ENCODE data around the gene TMEM196. TPM values are rescaled to one million over a fixed set of nuclear protein-coding genes. Genes with fewer than 3 reads are reported as not detected.

The TMEM196 gene
- total RNA-seq, 1 experiment from 2014 or later, result not detected

DNA sequence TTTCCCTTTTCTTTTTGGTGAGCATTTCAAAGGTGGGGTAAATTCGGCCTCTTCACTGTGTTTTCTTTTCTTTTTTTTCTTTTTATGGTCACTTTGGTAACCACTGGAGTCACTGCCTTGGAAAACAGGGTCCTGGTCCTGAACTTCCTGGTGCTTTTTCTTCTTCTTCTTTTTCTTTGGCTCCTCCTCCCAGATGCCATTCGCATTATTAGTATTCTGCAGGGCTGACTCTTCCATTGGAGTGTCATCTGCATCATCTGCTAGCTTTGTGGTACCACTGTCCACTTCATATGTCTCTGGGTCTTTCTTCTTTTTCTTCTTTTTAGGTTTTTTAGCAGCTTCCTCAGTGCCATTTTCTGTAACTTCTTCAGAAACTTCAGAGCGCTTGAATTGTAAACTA lies 75.1 kb downstream of the TMEM196 start:
- no peak for DNase-seq (ENCODE audit: low read depth, low spot score)
- BruUV-seq (replicated peaks), result no TSS peak
- CTCF ChIA-PET, result interaction anchor here (1.2 kb wide), 1 partner anchor 10 kb away, joined by 3 read pairs; the partner anchor contains the start of gene POLR1F
- Histone ChIP-seq H2AFZ (ENCODE audit: low read depth, low read length, poor library complexity, severe bottlenecking) (no peak overlapping the region), H4K20me1 (ENCODE audit: insufficient read depth) (0 out of 2 replicates have a peak, but pooled peaks cover 4% of the 10 kb centered on the region), H3K4me2 (ENCODE audit: low read length) (no peak overlapping the region), H3K27me3 (ENCODE audit: insufficient read depth, low read length) (no peaks in the 10 kb centered on the region), H3K9me3 (ENCODE audit: control insufficient read depth in 1 of 2, insufficient read depth in 1 of 2, low read depth in 1 of 2, low read length in 2 of 2) (no peaks in the 10 kb centered on the region), H3K27ac (ENCODE audit: low read depth, low read length) (no peak overlapping the region), H3K4me3 (replicated peaks in 1 of 2; ENCODE audit: low read depth in 1 of 2, low read length in 2 of 2) (no peak overlapping the region), H3K36me3 (ENCODE audit: control insufficient read depth in 1 of 2, insufficient read depth in 2 of 2, low read length in 2 of 2) (peaks cover 5 to 21% of the 10 kb centered on the region in 2 experiments; a peak in 3 of 4 replicates), H3K9ac (ENCODE audit: low read length) (no peak overlapping the region), H3K79me2 (ENCODE audit: insufficient read depth, low read length) (peaks cover 28% of the 10 kb centered on the region; the same call in 1 of the 2 replicates), H3K9me2 (ENCODE audit: insufficient read depth) (no peaks in the 10 kb centered on the region), H3K4me1 (ENCODE audit: control insufficient read depth in 1 of 2, insufficient read depth in 2 of 2, low read length in 2 of 2) (no peaks in the 10 kb centered on the region)
- RAD21 ChIA-PET (ENCODE audit: low non-redundant PET in 1 of 2, low total read pairs in 2 of 2, uncharacterized antibody in 2 of 2, unreplicated experiment in 2 of 2), result no interaction called here
- intact Hi-C loops (cut with micrococcal nuclease), result no loop called here
- POLR2A ChIA-PET, result no interaction called here
- ATAC-seq, result no peak
- TF ChIP-seq, protein P1, sequence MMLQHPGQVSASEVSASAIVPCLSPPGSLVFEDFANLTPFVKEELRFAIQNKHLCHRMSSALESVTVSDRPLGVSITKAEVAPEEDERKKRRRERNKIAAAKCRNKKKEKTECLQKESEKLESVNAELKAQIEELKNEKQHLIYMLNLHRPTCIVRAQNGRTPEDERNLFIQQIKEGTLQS (IDR thresholded peaks at IDR 0.05), result no peak
- TF ChIP-seq SRF (IDR thresholded peaks at IDR 0.05; ENCODE audit: low read depth), result no peak
- TF ChIP-seq, protein P2, sequence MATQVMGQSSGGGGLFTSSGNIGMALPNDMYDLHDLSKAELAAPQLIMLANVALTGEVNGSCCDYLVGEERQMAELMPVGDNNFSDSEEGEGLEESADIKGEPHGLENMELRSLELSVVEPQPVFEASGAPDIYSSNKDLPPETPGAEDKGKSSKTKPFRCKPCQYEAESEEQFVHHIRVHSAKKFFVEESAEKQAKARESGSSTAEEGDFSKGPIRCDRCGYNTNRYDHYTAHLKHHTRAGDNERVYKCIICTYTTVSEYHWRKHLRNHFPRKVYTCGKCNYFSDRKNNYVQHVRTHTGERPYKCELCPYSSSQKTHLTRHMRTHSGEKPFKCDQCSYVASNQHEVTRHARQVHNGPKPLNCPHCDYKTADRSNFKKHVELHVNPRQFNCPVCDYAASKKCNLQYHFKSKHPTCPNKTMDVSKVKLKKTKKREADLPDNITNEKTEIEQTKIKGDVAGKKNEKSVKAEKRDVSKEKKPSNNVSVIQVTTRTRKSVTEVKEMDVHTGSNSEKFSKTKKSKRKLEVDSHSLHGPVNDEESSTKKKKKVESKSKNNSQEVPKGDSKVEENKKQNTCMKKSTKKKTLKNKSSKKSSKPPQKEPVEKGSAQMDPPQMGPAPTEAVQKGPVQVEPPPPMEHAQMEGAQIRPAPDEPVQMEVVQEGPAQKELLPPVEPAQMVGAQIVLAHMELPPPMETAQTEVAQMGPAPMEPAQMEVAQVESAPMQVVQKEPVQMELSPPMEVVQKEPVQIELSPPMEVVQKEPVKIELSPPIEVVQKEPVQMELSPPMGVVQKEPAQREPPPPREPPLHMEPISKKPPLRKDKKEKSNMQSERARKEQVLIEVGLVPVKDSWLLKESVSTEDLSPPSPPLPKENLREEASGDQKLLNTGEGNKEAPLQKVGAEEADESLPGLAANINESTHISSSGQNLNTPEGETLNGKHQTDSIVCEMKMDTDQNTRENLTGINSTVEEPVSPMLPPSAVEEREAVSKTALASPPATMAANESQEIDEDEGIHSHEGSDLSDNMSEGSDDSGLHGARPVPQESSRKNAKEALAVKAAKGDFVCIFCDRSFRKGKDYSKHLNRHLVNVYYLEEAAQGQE (IDR thresholded peaks at IDR 0.05; ENCODE audit: low read depth), result no peak
- TF ChIP-seq ZFX (IDR thresholded peaks at IDR 0.05), result no peak
- TF ChIP-seq ZNF274 (IDR thresholded peaks at IDR 0.05; ENCODE audit: low read depth, low read length), result no peak
- no peak for TF ChIP-seq ELF1 (IDR thresholded peaks at IDR 0.05; ENCODE audit: borderline replicate concordance, low read depth)
- TF ChIP-seq YY1 (IDR thresholded peaks at IDR 0.05; ENCODE audit: extremely low read depth, insufficient replicate concordance, low read depth, low read length), result no peak
- TF ChIP-seq RAD21 (IDR thresholded peaks at IDR 0.05; ENCODE audit: low read depth), result no peak
- no peak for TF ChIP-seq POLR2A (IDR thresholded peaks at IDR 0.05; ENCODE audit: borderline replicate concordance, extremely low read depth, insufficient read depth, insufficient read length)
- no peak for TF ChIP-seq TCF7L2 (IDR thresholded peaks at IDR 0.05; ENCODE audit: borderline replicate concordance, extremely low read depth, insufficient read depth, insufficient read length)
- no peak for TF ChIP-seq EZH2 (IDR thresholded peaks at IDR 0.05)
- TF ChIP-seq, protein P3, sequence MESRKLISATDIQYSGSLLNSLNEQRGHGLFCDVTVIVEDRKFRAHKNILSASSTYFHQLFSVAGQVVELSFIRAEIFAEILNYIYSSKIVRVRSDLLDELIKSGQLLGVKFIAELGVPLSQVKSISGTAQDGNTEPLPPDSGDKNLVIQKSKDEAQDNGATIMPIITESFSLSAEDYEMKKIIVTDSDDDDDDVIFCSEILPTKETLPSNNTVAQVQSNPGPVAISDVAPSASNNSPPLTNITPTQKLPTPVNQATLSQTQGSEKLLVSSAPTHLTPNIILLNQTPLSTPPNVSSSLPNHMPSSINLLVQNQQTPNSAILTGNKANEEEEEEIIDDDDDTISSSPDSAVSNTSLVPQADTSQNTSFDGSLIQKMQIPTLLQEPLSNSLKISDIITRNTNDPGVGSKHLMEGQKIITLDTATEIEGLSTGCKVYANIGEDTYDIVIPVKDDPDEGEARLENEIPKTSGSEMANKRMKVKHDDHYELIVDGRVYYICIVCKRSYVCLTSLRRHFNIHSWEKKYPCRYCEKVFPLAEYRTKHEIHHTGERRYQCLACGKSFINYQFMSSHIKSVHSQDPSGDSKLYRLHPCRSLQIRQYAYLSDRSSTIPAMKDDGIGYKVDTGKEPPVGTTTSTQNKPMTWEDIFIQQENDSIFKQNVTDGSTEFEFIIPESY (IDR thresholded peaks at IDR 0.05; ENCODE audit: extremely low read depth, insufficient replicate concordance, low read length), result no peak
- no peak for TF ChIP-seq CBX3 (IDR thresholded peaks at IDR 0.05; ENCODE audit: low read depth)
- no peak for TF ChIP-seq EZH2phosphoT487 (IDR thresholded peaks at IDR 0.05; ENCODE audit: borderline replicate concordance)
- no peak for TF ChIP-seq CEBPB (IDR thresholded peaks at IDR 0.05; ENCODE audit: low read depth)
- no peak for TF ChIP-seq SIN3A (IDR thresholded peaks at IDR 0.05; ENCODE audit: low read depth)

Data from HCT116 (cell line).